Tibial artery (tissue), 4 donors: ENCODE data around the gene CC2D2A.

Experiments used
- DNase-seq, 2 donors: peaks; one replicate each; pipeline ENCODE4 v3.0.0-alpha.2; 2019
- H3K27ac ChIP-seq, 2 donors: fragments of 200-600 bp; sonication (generic) in 1 of 2; 1 replicate in 1 of 2; 2 replicates in 1 of 2; pipeline ENCODE4 v1.5.1; 2018 to 2019; ENCODE audit warnings: mild to moderate bottlenecking in 1 of 2
- H3K27me3 ChIP-seq, 2 donors: fragments of 200-600 bp; sonication (generic) in 1 of 2; one replicate each; pipeline versions ENCODE4 v1.5.1 to v1.6.0; 2016 to 2019
- H3K36me3 ChIP-seq, 3 donors: fragments of 200-600 bp; sonication (generic) in 2 of 3; one replicate each; pipeline ENCODE4 v1.5.1; 2016 to 2019; ENCODE audit warnings: mild to moderate bottlenecking in 2 of 3
- H3K4me1 ChIP-seq, 4 donors: fragments of 200-600 bp; sonication (generic) in 2 of 4; 1 replicate in 3 of 4; 2 replicates in 1 of 4; pipeline ENCODE4 v1.5.1; 2016 to 2019
- H3K4me3 ChIP-seq, 2 donors: fragments of 200-600 bp; sonication (generic) in 1 of 2; 1 replicate in 1 of 2; 2 replicates in 1 of 2; pipeline ENCODE4 v1.5.1; 2018 to 2019; ENCODE audit warnings: mild to moderate bottlenecking in 2 of 2
- H3K9me3 ChIP-seq, 3 donors: fragments of 200-600 bp; sonication (generic) in 1 of 3; one replicate each; pipeline ENCODE4 v1.5.1; 2016 to 2019
- CTCF ChIP-seq, 2 experiments: fragments of 200-600 bp in 1 of 2; fragments of 450-650 bp in 1 of 2; IDR thresholded peaks; one replicate each; pipeline ENCODE4 v1.5.1; 2017 to 2019; ENCODE audit warnings: antibody characterized with exemption in 2 of 2, mild to moderate bottlenecking in 1 of 2, moderate library complexity in 1 of 2
- intact Hi-C: fragments of 100-400 bp; cut with DNase I; formaldehyde crosslinking; loops from one replicate; pipeline ENCODE4 v1.15.0; 2023; ENCODE audit warnings: low total_unique reads

CC2D2A gene

GRCh38 chr4:15575966-15576365 is 106.3 kb downstream of the CC2D2A start:
- no peak overlapping the region for H3K4me3 ChIP-seq
- H3K36me3 ChIP-seq = peaks cover 0 to 33% (median 29%) of the 10 kb centered on the region in 3 donors
- peaks cover 0 to 12% (median 0%) of the 10 kb centered on the region in 4 donors for H3K4me1 ChIP-seq
- intact Hi-C loops = no loop called here
- DNase-seq = no peak
- TF ChIP-seq CTCF (IDR thresholded peaks at IDR 0.05) = no peak
- no peaks in the 10 kb centered on the region for H3K27me3 ChIP-seq
- H3K27ac ChIP-seq = no peak overlapping the region
- H3K9me3 ChIP-seq = no peaks in the 10 kb centered on the region

- no peak for TF ChIP-seq CTCF (IDR thresholded peaks at IDR 0.05)
- no peak for DNase-seq
Measured at GRCh38 chr4:15577508-15577907, 107.8 kb downstream of the CC2D2A start.

DNA sequence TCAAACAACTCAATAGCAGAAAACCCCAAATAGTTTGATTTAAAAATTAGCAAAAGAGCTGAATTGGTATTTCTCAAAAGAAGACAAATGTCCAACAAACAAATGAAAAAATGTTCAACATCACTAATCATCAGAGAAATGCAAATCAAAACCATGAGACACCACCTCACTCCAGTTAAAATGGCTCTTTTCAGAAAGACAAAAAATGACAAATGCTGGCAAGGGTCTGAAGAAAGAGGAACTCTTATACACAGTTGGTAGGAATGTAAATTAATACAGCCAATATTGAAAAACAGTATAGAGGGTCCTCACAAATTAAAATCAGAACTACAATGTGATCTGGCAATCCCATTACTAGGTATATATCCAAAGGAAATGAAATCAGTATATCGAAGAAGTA is 115.1 kb downstream of the CC2D2A start:
- H3K4me3 ChIP-seq = no peak overlapping the region
- TF ChIP-seq CTCF (IDR thresholded peaks at IDR 0.05) = no peak
- no peak overlapping the region for H3K27ac ChIP-seq
- no peaks in the 10 kb centered on the region for H3K27me3 ChIP-seq
- peaks cover 0 to 7% (median 0%) of the 10 kb centered on the region in 4 donors for H3K4me1 ChIP-seq
- no peaks in the 10 kb centered on the region for H3K9me3 ChIP-seq
- no peak for DNase-seq
- intact Hi-C loops = no loop called here
- peaks cover 0 to 8% (median 7%) of the 10 kb centered on the region in 3 donors for H3K36me3 ChIP-seq

More at GRCh38 chr4:15577508-15577907, 107.8 kb downstream of the CC2D2A start:
- H3K27ac ChIP-seq = no peak overlapping the region
- H3K27me3 ChIP-seq = no peaks in the 10 kb centered on the region
- peaks cover 0 to 27% (median 25%) of the 10 kb centered on the region in 3 donors for H3K36me3 ChIP-seq
- H3K4me3 ChIP-seq = no peak overlapping the region
- H3K4me1 ChIP-seq = peaks cover 0 to 12% (median 0%) of the 10 kb centered on the region in 4 donors
- no peaks in the 10 kb centered on the region for H3K9me3 ChIP-seq
- intact Hi-C loops = no loop called here

DNA sequence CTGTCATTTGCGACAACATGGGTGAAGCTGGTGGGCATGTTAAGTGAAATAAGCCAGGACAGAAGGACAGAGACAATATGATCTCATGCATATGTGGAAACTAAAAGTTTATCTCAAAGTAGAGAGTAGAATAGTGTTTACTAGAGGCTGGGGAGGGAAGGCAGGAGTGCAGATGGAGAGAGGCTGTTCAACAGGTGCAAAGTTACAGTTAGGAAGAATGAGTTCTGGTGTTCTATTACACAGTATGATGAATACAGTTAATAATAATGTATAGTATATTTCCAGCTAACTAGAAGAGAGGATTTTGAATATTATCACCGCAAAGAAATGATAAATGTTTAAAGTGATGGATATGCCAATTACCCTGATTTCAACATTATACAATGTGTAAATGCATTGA is 115.6 kb downstream of the CC2D2A start:
- no peaks in the 10 kb centered on the region for H3K9me3 ChIP-seq
- no peaks in the 10 kb centered on the region for H3K27me3 ChIP-seq
- H3K36me3 ChIP-seq = peaks cover 0 to 12% (median 4%) of the 10 kb centered on the region in 3 donors
- intact Hi-C loops = no loop called here
- no peak overlapping the region for H3K27ac ChIP-seq
- no peak overlapping the region for H3K4me3 ChIP-seq
- TF ChIP-seq CTCF (IDR thresholded peaks at IDR 0.05) = no peak
- peaks cover 0 to 7% (median 0%) of the 10 kb centered on the region in 4 donors for H3K4me1 ChIP-seq
- no peak for DNase-seq

DNA sequence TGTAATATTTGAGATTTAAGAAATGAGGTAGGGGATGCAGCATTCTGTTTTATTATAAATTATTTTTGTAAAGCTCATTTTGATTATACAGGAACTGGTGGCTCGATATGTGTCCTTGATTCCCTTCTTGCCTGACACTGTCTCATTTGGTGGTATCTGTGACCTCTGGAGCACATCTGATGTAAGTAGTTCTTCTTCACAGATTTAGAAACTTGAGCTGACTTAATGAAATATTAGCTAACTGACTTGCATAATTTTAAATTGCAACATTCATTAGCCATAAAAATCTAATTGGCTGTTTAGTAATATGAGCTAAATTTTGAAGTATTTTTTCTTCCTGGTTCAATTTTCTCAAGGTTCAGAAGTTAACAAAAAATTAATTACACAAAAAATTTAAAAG is 116.4 kb downstream of the CC2D2A start:
- no peak overlapping the region for H3K4me3 ChIP-seq
- no peak overlapping the region for H3K27ac ChIP-seq
- H3K9me3 ChIP-seq = no peaks in the 10 kb centered on the region
- DNase-seq = no peak
- H3K36me3 ChIP-seq = peaks cover 0 to 17% (median 4%) of the 10 kb centered on the region in 3 donors
- intact Hi-C loops = no loop called here
- peaks cover 0 to 7% (median 0%) of the 10 kb centered on the region in 4 donors for H3K4me1 ChIP-seq
- TF ChIP-seq CTCF (IDR thresholded peaks at IDR 0.05) = no peak
- no peaks in the 10 kb centered on the region for H3K27me3 ChIP-seq

DNA sequence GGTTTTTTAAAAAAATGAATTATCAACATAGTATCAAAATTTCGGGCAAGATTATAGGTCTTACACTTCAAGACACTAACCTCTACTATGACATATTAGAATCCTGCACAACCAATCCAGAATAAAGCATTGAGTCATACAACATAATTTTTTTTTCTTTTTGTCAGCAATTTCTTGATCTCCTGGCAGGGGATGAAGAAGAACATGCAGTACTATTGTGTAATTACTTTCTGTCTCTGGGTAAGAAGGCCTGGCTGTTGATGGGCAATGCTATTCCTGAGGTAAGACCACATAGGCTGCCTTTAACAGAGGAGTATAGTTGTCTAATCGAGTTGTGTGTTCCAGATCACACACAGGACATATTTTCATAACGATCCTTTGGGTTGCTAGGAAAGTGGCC is 118.0 kb downstream of the CC2D2A start:
- intact Hi-C loops = no loop called here
- Histone ChIP-seq H3K9me3 (no peaks in the 10 kb centered on the region), H3K4me3 (no peak overlapping the region), H3K27ac (peak overlapping the region in 1 of 2 donors; percentile 28), H3K27me3 (no peaks in the 10 kb centered on the region), H3K36me3 (peaks cover 0 to 17% (median 0%) of the 10 kb centered on the region in 3 donors), H3K4me1 (peaks cover 0 to 19% (median 6%) of the 10 kb centered on the region in 4 donors)
- peak in 1 of 2 donors; percentile 31 for DNase-seq
- no peak for TF ChIP-seq CTCF (IDR thresholded peaks at IDR 0.05)
